Stomach (tissue), 4 donors: ENCODE measurements around the gene ZNF684.

Experiments
- CTCF ChIP-seq, 7 experiments: fragments of 450-650 bp in 4 of 7; fragments of 200-600 bp in 3 of 7; sonication (generic) in 3 of 7; IDR thresholded peaks; one replicate each; pipeline ENCODE4 v1.5.1; 2016 to 2019; ENCODE audit warnings: antibody characterized with exemption in 7 of 7, control low read depth in 2 of 7, mild to moderate bottlenecking in 1 of 7
- EP300 ChIP-seq: sonication (generic); formaldehyde crosslinking; IDR thresholded peaks from one replicate; pipeline ENCODE4 v1.6.1; 2017; ENCODE audit warnings: antibody characterized with exemption
- POLR2A ChIP-seq, 4 donors: fragments of 450-650 bp; IDR thresholded peaks; one replicate each; pipeline ENCODE4 v1.6.1; 2016; ENCODE audit warnings: antibody characterized with exemption in 4 of 4, control low read depth in 2 of 4, mild to moderate bottlenecking in 1 of 4, moderate library complexity in 1 of 4
- POLR2AphosphoS5 ChIP-seq, 3 donors: sonication (generic); formaldehyde crosslinking; IDR thresholded peaks; one replicate each; pipeline ENCODE4 v1.6.1; 2016; ENCODE audit warnings: antibody characterized with exemption in 3 of 3

GRCh38 chr1:40588586-40588985 lies 57.1 kb downstream of the ZNF684 start:
- TF ChIP-seq CTCF (IDR thresholded peaks at IDR 0.05), result no peak
- no peak for TF ChIP-seq EP300
- TF ChIP-seq POLR2A (IDR thresholded peaks at IDR 0.05), result no peak
- no peak for TF ChIP-seq POLR2AphosphoS5 (IDR thresholded peaks at IDR 0.05)
